ENCODE data around the gene GALNT14.
"Not testable (repeated sequence)": the region's sequence is repeated elsewhere in the genome, so short reads cannot be mapped to it uniquely, and the experiment has no call there.

Gene GALNT14, protein sequence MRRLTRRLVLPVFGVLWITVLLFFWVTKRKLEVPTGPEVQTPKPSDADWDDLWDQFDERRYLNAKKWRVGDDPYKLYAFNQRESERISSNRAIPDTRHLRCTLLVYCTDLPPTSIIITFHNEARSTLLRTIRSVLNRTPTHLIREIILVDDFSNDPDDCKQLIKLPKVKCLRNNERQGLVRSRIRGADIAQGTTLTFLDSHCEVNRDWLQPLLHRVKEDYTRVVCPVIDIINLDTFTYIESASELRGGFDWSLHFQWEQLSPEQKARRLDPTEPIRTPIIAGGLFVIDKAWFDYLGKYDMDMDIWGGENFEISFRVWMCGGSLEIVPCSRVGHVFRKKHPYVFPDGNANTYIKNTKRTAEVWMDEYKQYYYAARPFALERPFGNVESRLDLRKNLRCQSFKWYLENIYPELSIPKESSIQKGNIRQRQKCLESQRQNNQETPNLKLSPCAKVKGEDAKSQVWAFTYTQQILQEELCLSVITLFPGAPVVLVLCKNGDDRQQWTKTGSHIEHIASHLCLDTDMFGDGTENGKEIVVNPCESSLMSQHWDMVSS

GRCh38 chr2:31138037-31138962, at the start of gene GALNT14:
Gene GALNT14 (minus strand): TSS chr2:31138440. CDS start chr2:31138086, 354 bp downstream.
- peak; percentile 65 for DNase-seq

GRCh38 chr2:31187166-31187565, 48.9 kb upstream of the GALNT14 start:
- DNase-seq, result no peak

DNA sequence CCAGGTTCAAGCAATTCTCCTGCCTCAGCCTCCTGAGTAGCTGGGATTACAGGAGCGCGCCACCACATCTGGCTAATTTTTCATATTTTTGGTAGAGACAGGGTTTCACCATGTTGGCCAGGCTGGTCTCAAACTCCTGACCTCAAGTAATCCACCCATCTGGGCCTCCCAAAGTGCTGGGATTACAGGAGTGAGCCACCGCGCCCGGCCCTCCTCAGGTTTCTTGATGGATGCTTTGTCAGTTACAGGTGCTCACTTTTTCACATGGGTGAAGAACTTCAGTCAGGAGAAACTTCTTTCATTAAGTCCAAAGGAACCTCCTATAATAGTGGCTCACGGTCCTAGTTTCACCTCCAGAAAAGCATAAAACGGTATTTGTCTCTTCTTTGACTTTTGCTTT, 45.7 kb upstream of the GALNT14 start:
- not testable (repeated sequence) for DNase-seq

- DNase-seq, result no peak
These were observed 38.5 kb upstream of the GALNT14 start for GRCh38 chr2:31176742-31177141.

DNA sequence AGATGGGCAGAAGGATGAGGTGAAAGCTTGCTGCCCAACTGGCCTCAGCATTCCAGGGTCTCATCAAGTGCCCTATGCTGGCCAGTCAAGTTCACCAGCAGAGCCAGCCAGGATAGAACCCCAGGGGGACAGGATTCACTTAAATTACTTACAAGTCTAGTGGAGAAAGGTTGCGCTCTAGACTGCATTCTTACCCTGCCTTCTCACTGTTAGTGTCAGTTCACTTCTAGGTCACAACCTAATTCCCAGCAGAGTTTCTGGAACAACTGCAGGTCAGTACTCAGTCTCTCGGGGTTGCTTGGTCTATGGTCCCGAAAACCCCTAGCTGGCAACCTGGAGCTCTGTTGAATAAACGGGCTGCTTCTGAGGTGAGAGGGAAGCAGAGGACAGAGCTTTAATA, 32.9 kb upstream of the GALNT14 start:
- DNase-seq, result no peak

DNA sequence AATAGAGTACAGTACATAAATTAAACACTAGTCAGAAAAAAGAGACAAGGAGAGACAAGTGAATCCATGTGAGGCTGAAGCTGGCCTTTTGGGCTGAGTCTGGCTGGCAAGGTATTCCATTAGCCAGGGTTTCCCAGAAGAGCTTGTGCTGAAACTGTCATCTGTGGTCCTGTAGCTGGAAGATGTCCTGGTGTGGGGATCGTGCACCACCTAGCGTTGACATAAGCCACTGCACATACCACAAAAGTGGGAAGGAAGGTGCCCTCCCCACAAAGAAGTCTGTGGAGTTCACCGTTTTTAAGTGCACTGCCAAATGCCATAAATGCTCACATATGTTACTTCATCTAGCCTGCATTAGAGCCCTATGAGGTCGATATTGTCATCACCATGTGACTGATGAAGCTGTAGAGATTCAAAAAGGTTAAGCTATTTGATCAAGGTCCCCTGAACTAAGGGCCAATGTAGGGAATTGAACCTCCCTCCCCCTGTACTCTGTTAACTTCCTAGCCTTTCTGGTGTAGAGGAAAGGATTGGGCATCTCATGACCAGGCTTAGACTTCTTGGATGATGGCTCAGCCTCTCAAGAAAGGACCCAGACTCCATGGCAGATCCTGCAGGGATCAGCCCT, 31.9 kb upstream of the GALNT14 start:
- DNase-seq, result peak; percentile 79

DNA sequence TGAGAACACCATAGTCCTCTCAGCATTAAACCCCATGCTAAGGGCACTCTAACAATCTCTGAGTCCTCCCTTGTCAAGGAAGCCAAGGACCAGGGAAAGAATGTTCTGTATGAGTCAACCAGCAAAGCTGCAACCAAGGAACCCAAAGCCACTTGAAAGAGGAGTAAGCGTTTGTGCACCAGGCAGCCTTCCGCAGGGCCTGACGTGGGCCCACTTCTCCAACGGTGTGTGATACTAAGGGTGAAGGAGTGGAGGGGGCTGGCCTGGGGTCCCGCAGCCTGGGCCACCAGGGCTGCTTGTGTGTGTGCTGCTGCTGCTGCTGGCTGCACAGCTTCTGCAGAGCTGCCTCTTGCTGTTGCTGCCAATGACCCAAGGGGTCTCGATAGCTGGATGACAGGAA, 30.1 kb upstream of the GALNT14 start:
- DNase-seq, result no peak

- no peak for DNase-seq
These were observed 28.7 kb upstream of the GALNT14 start for GRCh38 chr2:31166925-31167324.

- DNase-seq, result no peak
These were observed 24.8 kb upstream of the GALNT14 start for GRCh38 chr2:31163011-31163539.

DNA sequence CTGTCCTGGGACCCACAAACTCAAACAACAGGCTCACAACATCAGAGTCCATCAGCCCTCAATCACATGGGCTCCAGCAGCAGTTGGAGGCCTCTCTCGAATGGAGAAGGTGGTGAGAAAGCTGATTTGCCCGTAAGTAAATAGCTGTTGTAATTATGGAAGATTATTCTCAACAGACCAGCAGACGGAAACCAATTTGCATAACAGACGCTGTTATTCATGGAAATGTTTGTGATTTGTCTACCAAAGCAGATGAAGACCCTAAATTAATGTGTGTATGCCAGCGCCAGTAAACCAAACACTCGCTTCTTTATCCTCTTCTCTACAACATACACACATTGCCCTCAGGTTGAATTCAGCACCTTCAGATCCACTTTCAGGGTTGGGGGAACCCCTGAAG, 23.4 kb upstream of the GALNT14 start:
- DNase-seq, result no peak

- no peak for DNase-seq
These were observed 13.3 kb upstream of the GALNT14 start for GRCh38 chr2:31151501-31151900.

DNA sequence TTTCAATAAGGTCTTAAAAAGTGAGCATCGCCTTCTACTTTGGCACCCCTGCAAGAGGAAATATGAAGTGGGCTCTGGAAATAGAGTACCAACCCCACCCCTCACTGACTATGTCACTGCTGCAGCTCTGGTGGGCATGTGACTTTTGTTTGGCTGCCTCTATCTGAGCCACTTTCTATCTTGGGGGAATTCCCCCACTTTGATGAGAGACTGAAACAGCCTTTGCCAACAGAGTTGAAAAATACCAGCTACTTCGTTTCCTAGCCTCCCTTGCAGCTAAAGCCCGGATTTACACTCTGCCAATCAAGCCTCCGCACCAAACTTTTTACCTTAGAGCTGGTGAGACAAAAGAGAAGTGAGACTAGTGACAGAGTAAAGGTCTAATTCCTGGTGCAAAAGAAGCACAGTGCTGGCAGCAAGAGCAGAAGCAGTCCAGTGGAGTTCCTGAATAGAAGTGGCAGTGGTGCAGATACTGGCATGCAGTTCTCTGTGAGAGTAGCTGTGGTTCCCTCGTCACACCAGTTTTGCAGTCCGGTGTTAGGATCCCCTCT, 12.0 kb upstream of the GALNT14 start:
- DNase-seq, result no peak

DNA sequence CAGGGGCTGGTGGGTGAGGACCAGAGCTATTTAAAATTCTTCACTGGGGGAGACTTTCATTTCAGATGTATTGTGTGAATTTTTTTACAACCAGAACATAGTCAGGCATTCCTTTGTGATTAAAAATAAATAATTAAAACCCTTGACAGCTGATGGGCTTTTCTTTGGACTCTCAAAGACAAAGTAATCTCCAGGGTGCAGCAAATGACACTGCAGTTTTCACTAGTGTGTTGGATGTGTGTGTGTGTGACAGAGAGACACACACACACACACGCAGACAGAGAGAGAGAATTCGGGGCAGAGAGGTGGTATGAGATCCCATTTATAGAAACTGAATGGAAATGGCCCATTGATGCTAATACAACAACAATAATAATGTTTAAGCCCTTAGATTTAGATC, 10.3 kb upstream of the GALNT14 start:
- DNase-seq, result no peak

- DNase-seq, result no peak
These were observed 9.4 kb upstream of the GALNT14 start for GRCh38 chr2:31147645-31148044.

DNA sequence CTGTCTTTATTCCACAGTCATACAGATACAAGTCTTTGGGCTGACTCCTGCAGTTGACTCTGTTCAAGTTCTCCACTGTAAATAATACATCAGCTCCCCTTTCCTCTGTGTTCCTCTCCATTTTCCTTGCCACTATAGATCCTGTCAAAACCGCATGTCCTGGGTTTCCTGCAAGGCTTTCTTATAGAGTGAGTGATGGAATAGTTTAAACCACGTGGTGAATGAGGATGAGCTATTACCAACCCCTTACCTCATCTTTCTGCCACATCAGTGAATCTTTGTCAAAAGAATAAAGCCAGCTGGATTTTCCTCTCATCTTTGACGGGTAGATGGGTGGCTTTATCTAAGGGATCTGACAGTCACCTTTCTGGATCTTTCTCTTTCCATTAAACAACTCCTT, 3.9 kb upstream of the GALNT14 start:
- DNase-seq, result no peak

GRCh38 chr2:31141443-31142085, 3.3 kb upstream of the GALNT14 start:
- no peak for DNase-seq

- DNase-seq, result no peak
These were observed 1.9 kb upstream of the GALNT14 start for GRCh38 chr2:31140151-31140550.

GRCh38 chr2:31139671-31140070, 1.4 kb upstream of the GALNT14 start:
- no peak for DNase-seq

GRCh38 chr2:31137211-31138036, 816 bp downstream of the GALNT14 start:
- no peak for DNase-seq

DNA sequence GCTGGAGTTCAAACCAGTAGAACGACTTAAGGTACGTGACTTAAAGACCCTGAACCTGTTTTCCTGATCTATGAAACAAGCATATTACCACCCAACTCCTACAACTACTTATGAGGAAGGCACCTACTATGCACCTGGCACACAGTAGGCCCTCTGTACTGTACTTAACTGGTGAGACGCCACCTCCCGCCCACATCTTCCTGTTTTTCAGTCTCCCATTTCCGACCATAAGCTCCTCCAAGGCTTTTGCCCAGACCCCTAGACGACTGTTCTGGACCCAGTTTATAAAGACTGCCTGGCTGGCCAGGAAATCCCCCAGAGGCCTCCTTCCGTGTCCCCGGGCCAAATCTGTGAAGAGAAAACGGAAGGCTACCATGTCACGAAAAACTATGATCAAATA, 1.5 kb downstream of the GALNT14 start:
- DNase-seq, result no peak

- no peak for DNase-seq
These were observed 2.2 kb downstream of the GALNT14 start for GRCh38 chr2:31136000-31136399.

Data from activated effector memory CD4-positive, alpha-beta T cell treated with anti-CD3 and anti-CD28 coated beads, Interleukin-2, amount 50 U/mL, for 16 hours (primary cell).